GM19240 (cell line): Measurements from ENCODE around the gene GSTT2B.
A peak's percentile ranks its signal among the peaks of the same experiment; 100 is the strongest.
"Not testable (repeated sequence)": the region's sequence is repeated elsewhere in the genome, so short reads cannot be mapped to it uniquely, and the experiment has no call there.

Source experiments
- DNase-seq: peaks from one replicate; pipeline ENCODE4 v3.0.0; 2011; ENCODE audit warnings: low spot score; ENCODE audit not compliant: insufficient read length

The GSTT2B gene

DNA sequence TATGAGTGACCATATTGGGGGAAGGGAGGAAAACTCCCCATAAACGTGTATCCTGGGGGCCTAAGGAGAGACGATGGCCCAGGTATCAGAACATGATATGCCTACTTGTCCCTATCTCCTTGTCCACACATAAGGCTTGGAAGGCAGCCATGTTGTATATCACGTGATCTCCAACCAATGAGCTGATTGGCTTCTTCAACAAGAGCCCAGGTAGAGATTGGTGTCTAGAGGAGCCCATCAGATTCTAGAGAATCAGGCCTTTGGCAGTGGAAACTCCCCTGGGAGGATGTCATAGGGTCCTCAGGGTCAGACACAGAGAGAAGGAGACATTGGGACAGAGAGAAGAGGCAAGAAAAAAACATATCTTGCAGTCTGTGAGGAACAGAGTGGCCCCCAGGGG lies 13.6 kb downstream of the GSTT2B start:
- DNase-seq, result not testable (repeated sequence)

DNA sequence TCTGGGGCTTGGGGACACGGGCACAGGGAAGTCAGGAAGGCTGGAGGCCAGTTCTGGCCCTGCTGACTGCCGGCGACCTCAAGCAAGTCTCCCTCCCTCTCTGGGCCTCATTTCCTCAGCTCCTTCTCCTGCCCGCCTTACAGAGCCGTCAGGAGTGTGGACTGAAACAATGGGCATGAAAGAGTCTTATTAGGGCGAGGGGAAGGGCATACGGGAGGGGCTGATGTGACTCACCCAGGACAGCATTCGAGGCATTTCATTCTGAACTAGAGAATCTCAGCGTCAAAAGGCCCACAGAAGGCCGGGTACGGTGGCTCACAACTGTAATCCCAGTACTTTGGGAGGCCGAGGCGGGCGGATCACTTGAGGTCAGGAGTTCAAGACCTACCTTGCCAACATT lies 20.8 kb downstream of the GSTT2B start:
- DNase-seq, result not testable (repeated sequence)

GRCh38 chr22:23939017-23939357 lies 22.0 kb downstream of the GSTT2B start:
- DNase-seq, result no peak

DNA sequence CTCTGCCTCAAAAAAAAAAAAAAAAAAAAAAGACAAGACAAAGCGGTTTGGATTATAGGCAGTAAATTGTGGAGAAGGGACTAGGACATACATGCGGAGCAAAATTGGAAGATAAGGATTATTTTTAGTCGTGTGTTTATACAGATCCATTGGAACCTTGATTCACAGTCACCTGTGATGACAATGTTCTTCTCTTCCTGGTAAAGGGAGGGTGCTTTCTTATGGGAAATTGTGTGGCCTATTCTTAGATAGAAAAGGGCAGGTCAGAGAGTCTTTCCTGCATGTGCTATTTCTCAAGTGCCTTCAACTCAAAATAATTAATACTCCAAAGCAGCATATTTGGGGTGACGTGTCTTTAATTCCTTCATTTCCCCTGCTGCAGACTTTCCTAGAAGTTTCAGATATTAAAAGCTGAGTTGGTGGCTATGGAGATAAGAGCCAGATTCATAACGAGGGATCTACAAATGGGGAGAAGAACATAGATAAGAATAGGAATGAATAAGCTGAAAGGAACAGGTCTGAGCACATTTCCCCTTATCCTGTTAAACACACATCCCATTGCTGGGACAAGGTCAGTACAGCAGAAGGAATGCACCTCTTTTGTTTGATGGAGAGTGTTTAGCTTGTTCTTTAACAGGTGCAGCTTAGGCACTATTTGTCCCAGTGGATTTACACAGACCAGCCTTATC lies 22.5 kb downstream of the GSTT2B start:
- DNase-seq, result no peak

GRCh38 chr22:23926561-23926960 lies 34.4 kb downstream of the GSTT2B start:
- no peak for DNase-seq

DNA sequence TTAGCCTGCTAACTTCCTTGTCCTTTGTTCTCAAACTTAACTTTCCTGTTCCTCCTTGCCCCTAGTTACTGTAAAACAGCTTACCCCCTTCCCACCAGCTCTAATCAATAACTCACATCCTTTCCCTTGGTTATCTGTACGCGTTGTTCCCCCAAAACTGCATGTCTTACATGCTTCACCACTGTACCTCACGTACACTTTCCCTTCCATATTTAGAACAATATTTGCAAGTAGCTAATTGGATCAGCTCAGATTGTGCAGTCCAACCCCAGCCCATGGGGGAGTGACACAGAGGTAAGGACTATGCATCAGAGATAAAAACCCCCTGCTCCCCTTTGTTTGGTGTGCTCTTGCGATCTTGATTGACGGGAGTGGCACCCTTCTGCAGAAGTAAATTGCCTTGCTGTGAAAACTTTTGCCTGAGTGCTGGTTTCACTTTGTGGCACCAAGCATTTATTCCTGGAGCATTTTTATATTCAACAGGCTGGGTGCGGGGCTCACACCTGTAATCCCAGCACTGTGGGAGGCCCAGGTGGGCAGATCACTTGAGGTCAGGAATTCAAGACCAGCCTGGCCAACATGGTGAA lies 35.9 kb downstream of the GSTT2B start:
- DNase-seq, result no peak

- no peak for DNase-seq
Observed at GRCh38 chr22:23922921-23923320, 38.1 kb downstream of the GSTT2B start.

GRCh38 chr22:23921586-23922201 lies 39.3 kb downstream of the GSTT2B start:
- not testable (repeated sequence) for DNase-seq

- not testable (repeated sequence) for DNase-seq
Observed at GRCh38 chr22:23920267-23920611, 40.8 kb downstream of the GSTT2B start.

GRCh38 chr22:23915290-23915689 lies 45.7 kb downstream of the GSTT2B start:
- no peak for DNase-seq

DNA sequence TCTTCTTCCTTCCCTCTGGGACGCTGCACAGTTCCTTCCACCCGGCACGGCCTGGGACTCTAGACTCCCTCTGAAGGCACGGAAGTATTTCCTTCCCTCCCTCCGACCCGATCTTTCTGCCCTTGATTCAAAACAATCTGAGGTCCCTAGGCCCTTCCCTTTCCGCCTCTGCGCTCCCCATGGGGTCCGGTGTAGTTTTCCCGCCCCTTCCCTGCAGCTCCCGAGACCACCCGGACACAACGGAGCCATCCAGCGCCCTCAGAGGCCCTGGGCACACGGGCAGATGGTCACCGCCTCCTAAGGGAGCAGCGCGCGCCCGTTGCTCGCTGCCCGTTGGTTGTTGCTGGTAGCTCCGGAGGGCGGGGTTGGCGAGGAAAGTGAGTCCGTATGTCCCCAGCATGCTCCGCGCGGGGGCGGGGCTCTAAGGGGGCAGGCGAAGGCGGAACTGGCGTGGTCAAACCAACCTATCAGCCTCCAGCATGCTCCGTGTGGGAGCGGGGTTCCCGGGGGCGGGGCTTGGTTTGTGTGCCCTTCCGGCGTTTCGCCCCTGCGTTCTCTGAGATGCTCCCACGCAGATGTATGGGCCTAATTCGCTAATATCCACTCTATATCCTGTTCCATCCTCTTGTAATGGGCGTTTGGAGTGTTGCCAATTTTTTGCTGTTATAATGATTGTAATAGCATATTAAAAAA lies 47.2 kb downstream of the GSTT2B start:
- DNase-seq, result peak; percentile 99

GRCh38 chr22:23913306-23913660 lies 47.7 kb downstream of the GSTT2B start:
- peak; percentile 41 for DNase-seq

- DNase-seq, result no peak
Observed at GRCh38 chr22:23912293-23912903, 48.6 kb downstream of the GSTT2B start.

DNA sequence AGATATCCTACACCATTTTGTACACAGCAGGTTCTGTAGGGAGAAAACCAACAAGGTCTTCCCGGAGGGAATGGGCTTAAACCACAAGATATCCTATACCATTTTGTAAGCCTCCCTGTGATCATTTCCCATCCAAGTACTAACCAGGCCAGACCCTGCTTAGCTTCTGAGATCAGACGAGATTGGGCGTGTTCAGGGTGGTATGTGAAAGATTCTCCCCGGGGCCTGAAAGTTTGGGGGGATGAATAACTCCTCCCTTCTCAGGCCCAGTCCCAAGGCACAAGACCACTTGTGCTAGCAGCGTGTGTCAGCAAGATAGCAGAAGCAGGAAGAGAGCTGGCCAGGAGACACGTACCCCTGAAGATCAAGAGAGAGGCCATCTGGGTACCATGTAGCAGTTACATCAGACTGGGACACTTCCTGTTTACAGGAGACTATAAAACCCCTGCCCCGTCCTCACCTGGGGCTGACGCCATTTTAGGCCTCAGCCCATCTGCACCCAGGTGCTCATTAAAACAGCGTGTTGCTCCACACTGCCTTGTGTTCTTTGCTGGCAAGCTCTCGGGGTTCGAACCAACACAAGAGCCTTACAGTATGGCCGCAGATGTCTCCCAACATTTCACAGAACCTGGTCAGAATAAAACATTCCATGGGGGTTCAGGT lies 49.5 kb downstream of the GSTT2B start:
- no peak for DNase-seq

DNA sequence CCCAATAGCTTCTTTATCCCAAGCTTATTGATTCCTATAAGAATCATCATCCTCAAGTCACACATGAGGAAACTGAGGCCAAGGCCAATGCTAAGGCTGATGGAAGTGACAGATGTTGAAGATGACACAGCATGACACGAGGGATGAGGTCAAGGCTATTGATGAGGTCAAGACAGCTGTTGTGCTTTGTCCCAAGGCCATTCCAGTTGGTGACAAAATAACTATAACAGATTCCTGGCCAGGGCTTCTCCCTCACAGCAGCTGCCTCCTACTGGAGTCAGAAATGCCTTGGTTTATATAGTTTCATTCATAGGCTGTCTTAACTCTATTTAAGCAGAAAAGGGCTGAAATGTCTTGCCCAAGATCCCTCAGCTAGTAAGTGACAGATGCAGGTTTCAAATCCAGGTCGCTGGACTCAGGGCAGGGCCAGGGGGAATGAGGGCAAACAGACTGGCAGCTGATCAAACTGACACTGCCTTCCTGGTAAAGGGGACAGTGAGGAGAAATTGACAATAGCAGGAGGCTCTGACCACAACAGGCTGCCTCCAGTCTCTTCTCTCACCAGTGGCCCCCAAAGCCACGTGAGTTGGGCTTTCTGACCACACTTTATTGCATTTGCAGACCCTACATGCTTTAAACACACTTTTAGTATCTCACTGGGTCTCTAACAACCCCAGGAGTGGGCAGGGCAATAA lies 50.4 kb downstream of the GSTT2B start:
- no peak for DNase-seq

- DNase-seq, result no peak
Observed at GRCh38 chr22:23909296-23909898, 51.6 kb downstream of the GSTT2B start.

DNA sequence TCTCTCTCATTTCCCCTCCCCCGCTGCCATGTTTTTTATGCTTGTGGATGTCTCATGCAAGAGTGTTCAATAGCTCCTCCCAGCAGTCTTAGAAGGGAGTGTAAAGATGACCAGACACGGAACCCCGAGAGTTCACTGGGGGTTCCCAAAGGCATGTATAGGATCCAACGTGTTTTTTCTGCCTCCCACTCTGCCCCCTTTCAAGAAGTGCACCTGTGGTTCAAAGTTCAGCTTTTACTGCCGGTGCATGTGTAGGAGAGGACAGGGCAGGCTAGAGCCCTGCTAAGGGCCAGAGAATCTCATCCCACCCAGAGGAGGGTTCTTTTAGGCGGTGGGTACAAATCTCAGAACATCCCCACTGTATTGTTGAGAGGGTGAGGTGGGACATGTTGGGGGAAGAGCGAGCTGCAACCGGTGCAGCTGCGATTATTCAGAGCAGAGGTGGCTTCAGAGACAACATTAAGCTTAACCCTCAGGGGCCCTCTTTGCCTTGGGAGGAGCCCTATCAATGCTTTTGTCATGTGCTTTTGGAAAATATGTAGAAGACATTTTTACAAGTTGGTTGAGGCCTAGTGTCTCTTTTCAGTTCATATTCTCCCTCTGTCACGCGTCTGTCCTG lies 52.3 kb downstream of the GSTT2B start:
- no peak for DNase-seq

DNA sequence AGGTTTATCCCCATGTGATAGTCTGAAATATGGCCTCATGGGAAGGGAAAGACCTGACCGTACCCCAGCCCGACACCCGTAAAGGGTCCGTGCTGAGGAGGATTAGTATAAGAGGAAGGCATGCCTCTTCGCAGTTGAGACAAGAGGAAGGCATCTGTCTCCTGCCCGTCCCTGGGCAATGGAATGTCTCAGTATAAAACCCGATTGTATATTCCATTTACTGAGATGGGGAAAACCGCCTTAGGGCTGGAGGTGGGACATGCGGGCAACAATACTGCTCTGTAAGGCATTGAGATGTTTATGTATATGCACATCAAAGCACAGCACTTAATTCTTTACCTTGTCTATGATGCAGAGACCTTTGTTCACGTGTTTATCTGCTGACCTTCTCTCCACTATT lies 53.6 kb downstream of the GSTT2B start:
- not testable (repeated sequence) for DNase-seq
